BE2C (cell line): ENCODE measurements around the gene PPFIA1.

ENCODE experiments used
- DNase-seq: peaks from one replicate; pipeline ENCODE4 v3.0.0-alpha.2; 2020
- H3K27me3 ChIP-seq: fragments of 250-450 bp; sonication (Bioruptor Pico); 2 replicates; pipeline ENCODE4 v1.5.1; 2020; ENCODE audit warnings: mild to moderate bottlenecking
- H3K36me3 ChIP-seq: fragments of 250-450 bp; sonication (Bioruptor Pico); 2 replicates; pipeline ENCODE4 v1.5.1; 2020; ENCODE audit warnings: mild to moderate bottlenecking
- H3K4me1 ChIP-seq: fragments of 250-450 bp; sonication (Bioruptor Pico); 2 replicates; pipeline ENCODE4 v1.5.1; 2020
- H3K4me3 ChIP-seq: 2 replicates; pipeline ENCODE4 v1.5.1; 2011; ENCODE audit warnings: low read depth, low read length
- H3K9me3 ChIP-seq: fragments of 250-450 bp; sonication (Bioruptor Pico); 2 replicates; pipeline ENCODE4 v1.5.1; 2020
- TF ChIP-seq, protein P1 (sequence below): IDR thresholded peaks from 2 replicates; pipeline ENCODE4 v1.5.1; 2012; ENCODE audit warnings: mild to moderate bottlenecking, low read depth, low read length

The PPFIA1 gene

DNA sequence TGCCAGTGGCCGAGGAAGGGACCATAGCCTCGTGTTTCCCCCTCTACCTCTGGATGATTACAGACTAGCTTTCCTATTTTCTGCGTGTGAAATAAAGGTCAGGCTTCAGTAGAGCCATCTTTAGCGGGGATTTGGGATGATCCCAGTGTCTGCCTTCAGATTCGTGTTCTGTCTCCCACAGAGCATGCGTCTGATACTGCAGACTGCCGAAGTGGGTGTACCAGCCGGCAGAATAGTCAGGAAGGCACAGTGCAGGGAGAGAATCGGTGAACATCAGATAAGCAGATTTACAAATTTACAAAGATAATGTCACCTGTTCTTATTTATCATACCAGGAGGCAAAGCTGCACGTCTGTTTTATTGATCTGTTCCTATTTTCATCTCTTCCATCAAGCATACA lies 138.9 kb downstream of the PPFIA1 start:
- TF ChIP-seq, protein P1, sequence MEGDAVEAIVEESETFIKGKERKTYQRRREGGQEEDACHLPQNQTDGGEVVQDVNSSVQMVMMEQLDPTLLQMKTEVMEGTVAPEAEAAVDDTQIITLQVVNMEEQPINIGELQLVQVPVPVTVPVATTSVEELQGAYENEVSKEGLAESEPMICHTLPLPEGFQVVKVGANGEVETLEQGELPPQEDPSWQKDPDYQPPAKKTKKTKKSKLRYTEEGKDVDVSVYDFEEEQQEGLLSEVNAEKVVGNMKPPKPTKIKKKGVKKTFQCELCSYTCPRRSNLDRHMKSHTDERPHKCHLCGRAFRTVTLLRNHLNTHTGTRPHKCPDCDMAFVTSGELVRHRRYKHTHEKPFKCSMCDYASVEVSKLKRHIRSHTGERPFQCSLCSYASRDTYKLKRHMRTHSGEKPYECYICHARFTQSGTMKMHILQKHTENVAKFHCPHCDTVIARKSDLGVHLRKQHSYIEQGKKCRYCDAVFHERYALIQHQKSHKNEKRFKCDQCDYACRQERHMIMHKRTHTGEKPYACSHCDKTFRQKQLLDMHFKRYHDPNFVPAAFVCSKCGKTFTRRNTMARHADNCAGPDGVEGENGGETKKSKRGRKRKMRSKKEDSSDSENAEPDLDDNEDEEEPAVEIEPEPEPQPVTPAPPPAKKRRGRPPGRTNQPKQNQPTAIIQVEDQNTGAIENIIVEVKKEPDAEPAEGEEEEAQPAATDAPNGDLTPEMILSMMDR, result no peak
- H3K27me3 ChIP-seq, result no peaks in the 10 kb centered on the region
- peaks cover 65% of the 10 kb centered on the region for H3K36me3 ChIP-seq

GRCh38 chr11:70409871-70410270 lies 139.4 kb downstream of the PPFIA1 start:
- Histone ChIP-seq H3K4me3 (no peak overlapping the region), H3K9me3 (no peaks in the 10 kb centered on the region), H3K27me3 (no peaks in the 10 kb centered on the region), H3K36me3 (peaks cover 69% of the 10 kb centered on the region), H3K4me1 (no peaks in the 10 kb centered on the region)
- TF ChIP-seq, protein P1, result no peak
- DNase-seq, result no peak

More for the DNA sequence above, 138.9 kb downstream of the PPFIA1 start:
- DNase-seq, result no peak
- Histone ChIP-seq H3K4me3 (no peak overlapping the region), H3K4me1 (no peaks in the 10 kb centered on the region), H3K9me3 (no peaks in the 10 kb centered on the region)

DNA sequence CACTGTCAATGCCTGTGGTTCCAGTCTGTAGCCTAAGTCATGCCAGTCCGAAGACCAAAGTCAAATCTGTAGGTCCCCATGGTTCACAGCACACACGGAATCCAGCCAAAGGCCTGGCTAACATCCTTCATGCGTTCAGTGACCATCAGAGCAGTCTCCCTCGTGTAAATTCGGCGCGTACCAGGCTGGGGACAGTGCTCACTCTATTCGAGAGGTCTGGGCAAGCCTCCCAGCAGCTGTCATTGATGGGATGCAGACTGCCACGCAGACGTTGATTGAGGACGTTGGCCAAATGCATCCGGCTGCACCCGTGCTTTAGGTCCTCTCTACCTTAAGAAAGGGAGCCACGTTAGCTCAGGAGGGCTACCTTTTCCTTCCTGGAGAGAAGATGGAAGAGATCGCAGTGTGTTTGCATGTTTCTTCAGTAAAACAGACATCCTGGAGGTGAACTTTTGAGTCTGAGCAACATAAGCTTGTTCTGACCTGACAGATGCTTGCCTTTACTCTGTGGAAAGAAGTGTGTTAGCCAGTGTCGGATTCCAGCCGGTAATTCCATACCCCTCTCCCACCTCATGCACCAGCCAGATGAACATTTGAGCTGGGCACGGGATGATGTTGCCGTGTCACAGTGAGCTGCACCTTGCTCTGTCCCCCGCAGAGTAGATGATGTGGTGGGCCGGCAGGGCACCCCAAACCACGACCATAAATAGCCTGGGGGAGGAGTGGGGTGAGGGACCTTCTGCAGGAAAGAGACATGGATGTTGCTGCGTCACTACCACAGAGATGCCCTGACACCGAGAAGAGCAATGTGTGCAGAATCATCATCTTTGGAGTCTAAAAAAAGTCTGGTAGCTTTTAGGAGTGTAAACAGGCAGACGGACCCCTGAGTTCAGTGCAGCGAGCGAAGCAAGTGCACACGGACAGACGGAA lies 140.1 kb downstream of the PPFIA1 start:
- Histone ChIP-seq H3K36me3 (peaks cover 76% of the 10 kb centered on the region), H3K9me3 (no peaks in the 10 kb centered on the region), H3K4me3 (no peak overlapping the region), H3K27me3 (no peaks in the 10 kb centered on the region), H3K4me1 (no peaks in the 10 kb centered on the region)
- no peak for DNase-seq
- TF ChIP-seq, protein P1, result no peak

GRCh38 chr11:70411713-70412452 lies 141.4 kb downstream of the PPFIA1 start:
- no peaks in the 10 kb centered on the region for H3K9me3 ChIP-seq
- TF ChIP-seq, protein P1, result no peak
- H3K36me3 ChIP-seq, result peaks cover 89% of the 10 kb centered on the region

GRCh38 chr11:70413151-70413550 lies 142.7 kb downstream of the PPFIA1 start:
- DNase-seq, result no peak
- TF ChIP-seq, protein P1, result no peak
- no peaks in the 10 kb centered on the region for H3K4me1 ChIP-seq
- peaks cover 89% of the 10 kb centered on the region for H3K36me3 ChIP-seq
- H3K4me3 ChIP-seq, result no peak overlapping the region
- H3K27me3 ChIP-seq, result no peaks in the 10 kb centered on the region
- H3K9me3 ChIP-seq, result no peaks in the 10 kb centered on the region

More at GRCh38 chr11:70411713-70412452, 141.4 kb downstream of the PPFIA1 start:
- Histone ChIP-seq H3K4me3 (no peak overlapping the region), H3K4me1 (no peaks in the 10 kb centered on the region), H3K27me3 (no peaks in the 10 kb centered on the region)
- DNase-seq, result no peak
